T-helper 2 cell (primary cell): ENCODE measurements around the gene OR10A2.
"Not testable (repeated sequence)": the region's sequence is repeated elsewhere in the genome, so short reads cannot be mapped to it uniquely, and the experiment has no call there.

Source experiments
- DNase-seq, 5 experiments: peaks; one replicate each; pipeline versions ENCODE4 v3.0.0 to v3.0.0-alpha.2; 2012 to 2022

Gene OR10A2

GRCh38 chr11:6888830-6889229 is 26.0 kb downstream of the OR10A2 start:
- no peak for DNase-seq

GRCh38 chr11:6889835-6890234 is 27.0 kb downstream of the OR10A2 start:
- DNase-seq, result no peak

- DNase-seq, result no peak
Measured at GRCh38 chr11:6892400-6892799, 29.5 kb downstream of the OR10A2 start, which contains the start of gene OR2D2. OR2D2 (minus strand) TSS chr11:6892500; CDS start chr11:6892500, 0 bp downstream.

- no peak for DNase-seq
Measured at GRCh38 chr11:6894097-6894496, 31.2 kb downstream of the OR10A2 start.

GRCh38 chr11:6895010-6895409 is 32.2 kb downstream of the OR10A2 start:
- peak in 1 of 5 experiments; percentile 50 for DNase-seq

- no peak for DNase-seq
Measured at GRCh38 chr11:6898911-6899310, 36.1 kb downstream of the OR10A2 start.

- no peak for DNase-seq
Measured at GRCh38 chr11:6900327-6900999, 37.6 kb downstream of the OR10A2 start.

- DNase-seq, result not testable (repeated sequence)
Measured at GRCh38 chr11:6904804-6905203, 41.9 kb downstream of the OR10A2 start.

- DNase-seq, result no peak
Measured at GRCh38 chr11:6911378-6911777, 48.5 kb downstream of the OR10A2 start.

GRCh38 chr11:6911948-6912347 is 49.1 kb downstream of the OR10A2 start:
- no peak for DNase-seq

- DNase-seq, result no peak
Measured at GRCh38 chr11:6919698-6920097, 56.8 kb downstream of the OR10A2 start.

- no peak for DNase-seq
Measured at GRCh38 chr11:6920702-6921101, 57.8 kb downstream of the OR10A2 start, which contains the start of gene OR2D3. OR2D3 (plus strand) TSS chr11:6921002; CDS start chr11:6921002, 0 bp downstream.
